HG03135 (cell line): ENCODE results near the gene ALCAM.
A peak's percentile ranks its signal among the peaks of the same experiment; 100 is the strongest.

Experiments
- ATAC-seq: cut with Tn5 transposase; IDR thresholded peaks from one replicate; pipeline ENCODE4 v1.9.1; 2021; ENCODE audit warnings: mild to moderate bottlenecking, moderate library complexity; ENCODE audit not compliant: unreplicated experiment

Gene ALCAM

GRCh38 chr3:105518806-105519418, 152.2 kb downstream of the ALCAM start:
- ATAC-seq = no peak

- no peak for ATAC-seq
Observed at GRCh38 chr3:105521770-105522169, 155.1 kb downstream of the ALCAM start.

- ATAC-seq = no peak
Observed at GRCh38 chr3:105523501-105523900, 156.8 kb downstream of the ALCAM start.

GRCh38 chr3:105525531-105525930, 158.8 kb downstream of the ALCAM start:
- ATAC-seq = no peak

- ATAC-seq = no peak
Observed at GRCh38 chr3:105526360-105527111, 159.8 kb downstream of the ALCAM start.

- no peak for ATAC-seq
Observed at GRCh38 chr3:105527535-105527934, 160.8 kb downstream of the ALCAM start.

- peak; percentile 60 for ATAC-seq
Observed at GRCh38 chr3:105527949-105528348, 161.2 kb downstream of the ALCAM start.

- ATAC-seq = no peak
Observed at GRCh38 chr3:105528955-105529354, 162.2 kb downstream of the ALCAM start.

- ATAC-seq = no peak
Observed at GRCh38 chr3:105529456-105529855, 162.7 kb downstream of the ALCAM start.

GRCh38 chr3:105532251-105532650, 165.5 kb downstream of the ALCAM start:
- ATAC-seq = no peak

- ATAC-seq = no peak
Observed at GRCh38 chr3:105533960-105534359, 167.3 kb downstream of the ALCAM start.

- no peak for ATAC-seq
Observed at GRCh38 chr3:105534491-105534890, 167.8 kb downstream of the ALCAM start.

GRCh38 chr3:105537371-105538080, 170.8 kb downstream of the ALCAM start:
- ATAC-seq = no peak

GRCh38 chr3:105538483-105538882, 171.8 kb downstream of the ALCAM start:
- no peak for ATAC-seq

GRCh38 chr3:105539897-105540296, 173.2 kb downstream of the ALCAM start:
- no peak for ATAC-seq

- no peak for ATAC-seq
Observed at GRCh38 chr3:105542282-105543019, 175.7 kb downstream of the ALCAM start.

- no peak for ATAC-seq
Observed at GRCh38 chr3:105545051-105545450, 178.3 kb downstream of the ALCAM start.

GRCh38 chr3:105553851-105554250, 187.1 kb downstream of the ALCAM start:
- no peak for ATAC-seq

- no peak for ATAC-seq
Observed at GRCh38 chr3:105555206-105555605, 188.5 kb downstream of the ALCAM start.

GRCh38 chr3:105559856-105560255, 193.1 kb downstream of the ALCAM start:
- ATAC-seq = no peak

- ATAC-seq = no peak
Observed at GRCh38 chr3:105561876-105562275, 195.2 kb downstream of the ALCAM start.
